ENCODE data around the gene UCHL5. TPM values are rescaled to one million over a fixed set of nuclear protein-coding genes. Genes with fewer than 3 reads are reported as not detected.
A peak's percentile ranks its signal among the peaks of the same experiment; 100 is the strongest.

UCHL5 gene
- total and polyA plus RNA-seq, 5 experiments from 2014 or later, result 33.2 to 65.5 (median 52.7) TPM

DNA sequence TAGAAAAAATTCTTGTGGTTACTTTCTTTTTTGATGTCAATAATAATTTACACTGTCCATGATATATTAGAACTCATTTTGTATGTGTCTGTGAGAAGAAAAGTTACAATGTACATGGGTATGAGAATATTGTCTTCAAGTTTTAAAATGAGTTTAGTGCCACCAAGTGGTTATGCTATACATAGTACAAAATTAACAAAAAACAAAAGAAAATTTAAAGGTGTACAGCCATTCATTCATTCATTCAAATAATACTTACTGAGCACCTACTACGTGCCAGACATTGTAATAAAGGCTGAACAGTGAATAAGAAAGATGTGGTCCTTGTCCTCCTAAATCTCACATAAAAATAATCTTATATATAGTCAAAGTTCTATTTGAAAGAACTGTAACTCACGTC lies 27.7 kb downstream of the UCHL5 start:
- H3K27me3 Mint-ChIP-seq, result no peaks in the 10 kb centered on the region
- ATAC-seq, result peak in 1 of 2 donors; percentile 39
- peak in 2 of 10 donors; percentile 2 to 10 for DNase-seq
- H3K27ac Mint-ChIP-seq, result no peak overlapping the region
- POLR2A ChIA-PET, result no interaction called here
- peaks cover 0 to 42% (median 6%) of the 10 kb centered on the region in 3 donors for H3K36me3 Mint-ChIP-seq
- H3K9me3 Mint-ChIP-seq, result no peaks in the 10 kb centered on the region
- no peak overlapping the region for H3K4me3 Mint-ChIP-seq
- peaks cover 9 to 24% (median 19%) of the 10 kb centered on the region in 4 donors for H3K4me1 Mint-ChIP-seq

DNA sequence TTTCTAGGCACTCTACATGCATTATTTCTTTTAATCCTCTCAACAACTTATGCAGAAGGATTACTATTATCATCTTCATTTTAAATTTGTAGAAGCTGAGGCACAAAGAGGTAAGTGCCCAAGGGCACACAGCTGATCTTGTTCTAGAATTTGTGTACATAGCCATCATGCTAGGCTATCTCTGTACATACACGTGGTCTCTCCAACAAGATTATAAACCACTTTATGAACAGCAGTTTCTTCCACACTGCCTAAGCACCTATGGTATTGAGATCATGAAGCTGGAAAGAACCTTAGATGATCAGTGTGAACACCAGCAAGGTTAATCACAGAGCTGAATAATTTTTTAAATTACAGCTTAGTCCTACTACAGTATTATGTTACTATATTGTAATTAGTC lies 28.9 kb downstream of the UCHL5 start:
- Mint-ChIP-seq H3K27ac (no peak overlapping the region), H3K4me3 (no peak overlapping the region), H3K27me3 (no peaks in the 10 kb centered on the region), H3K9me3 (no peaks in the 10 kb centered on the region), H3K4me1 (peaks cover 9 to 13% (median 11%) of the 10 kb centered on the region in 4 donors), H3K36me3 (peaks cover 0 to 47% (median 6%) of the 10 kb centered on the region in 3 donors)
- no peak for DNase-seq
- POLR2A ChIA-PET, result no interaction called here
- no peak for ATAC-seq

DNA sequence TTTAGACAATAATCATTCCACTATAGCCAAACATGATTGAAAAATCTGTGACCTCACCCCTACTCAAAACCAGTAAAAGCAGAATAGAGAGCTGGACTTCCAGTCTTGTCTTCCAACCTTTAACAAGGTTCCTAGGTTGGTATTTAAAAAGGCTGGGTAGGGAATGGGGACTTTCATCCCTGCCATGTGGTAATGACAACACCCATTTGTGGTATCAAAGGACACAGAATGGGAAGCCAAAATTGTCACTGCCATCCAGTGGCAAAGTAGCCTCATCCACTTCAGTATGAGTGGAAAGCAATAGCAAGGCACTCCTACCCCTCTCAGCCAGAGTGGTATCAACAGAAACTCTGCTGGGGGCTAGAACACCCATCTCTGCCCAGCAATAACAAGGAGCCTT lies 33.9 kb downstream of the UCHL5 start:
- Mint-ChIP-seq H3K36me3 (peaks cover 4 to 60% (median 8%) of the 10 kb centered on the region in 3 donors), H3K4me3 (no peak overlapping the region), H3K27me3 (no peaks in the 10 kb centered on the region), H3K9me3 (no peaks in the 10 kb centered on the region), H3K4me1 (peaks cover 0 to 3% (median 0%) of the 10 kb centered on the region in 4 donors), H3K27ac (no peak overlapping the region)
- ATAC-seq (no peak), DNase-seq (no peak)
- POLR2A ChIA-PET, result no interaction called here

DNA sequence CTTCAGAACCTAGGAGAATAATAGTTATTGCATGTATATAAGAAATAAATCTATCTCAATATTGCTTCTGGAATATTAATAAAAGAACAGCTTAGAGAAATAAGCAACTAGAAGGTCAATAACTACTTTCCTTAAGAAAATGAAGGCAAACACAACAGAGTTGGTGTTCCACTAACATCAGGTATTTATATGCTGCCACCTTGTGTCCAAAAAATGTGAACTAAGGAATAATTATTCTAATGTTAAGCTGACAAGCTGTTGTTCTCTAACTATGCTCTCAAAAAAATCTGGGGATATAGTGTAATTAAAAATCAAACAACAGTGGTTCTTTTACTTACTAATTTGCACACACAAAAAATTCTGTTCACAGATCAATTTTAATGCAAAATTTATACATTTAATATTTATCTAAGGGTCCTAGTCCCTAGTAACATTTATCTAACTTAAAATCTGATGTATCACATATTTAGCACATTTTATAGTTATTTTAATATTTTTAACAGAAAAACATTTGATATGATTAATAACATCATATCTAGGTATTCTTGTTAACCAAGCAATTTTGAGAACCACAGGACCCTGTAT lies 39.6 kb downstream of the UCHL5 start:
- H3K4me3 Mint-ChIP-seq, result no peak overlapping the region
- H3K4me1 Mint-ChIP-seq, result no peaks in the 10 kb centered on the region
- DNase-seq, result peak in 3 of 10 donors; percentile 33 to 40 (median 37)
- no peak overlapping the region for H3K27ac Mint-ChIP-seq
- no peaks in the 10 kb centered on the region for H3K27me3 Mint-ChIP-seq
- no peaks in the 10 kb centered on the region for H3K9me3 Mint-ChIP-seq
- ATAC-seq, result no peak
- POLR2A ChIA-PET, result no interaction called here
- peaks cover 4 to 37% (median 8%) of the 10 kb centered on the region in 3 donors for H3K36me3 Mint-ChIP-seq

DNA sequence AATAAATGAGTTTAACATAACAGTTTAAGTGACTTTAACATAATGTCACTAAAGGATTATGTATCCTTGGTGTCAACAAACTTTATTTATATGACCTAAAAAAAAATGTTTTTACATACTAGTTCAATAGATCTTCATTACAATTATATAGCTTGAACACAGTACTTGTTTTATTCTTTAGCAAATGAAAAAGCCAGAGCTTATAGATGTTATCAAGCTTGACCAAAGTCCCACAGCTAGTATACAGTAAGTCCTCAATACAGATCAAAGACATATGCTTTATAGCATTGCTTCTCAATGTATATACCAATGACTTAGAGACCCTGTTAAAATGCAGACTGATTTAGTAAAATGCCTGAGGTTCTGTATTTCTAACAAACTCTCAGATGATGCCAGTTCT lies 42.4 kb downstream of the UCHL5 start:
- no peak for DNase-seq
- no peak overlapping the region for H3K4me3 Mint-ChIP-seq
- H3K27ac Mint-ChIP-seq, result no peak overlapping the region
- H3K4me1 Mint-ChIP-seq, result no peaks in the 10 kb centered on the region
- peaks cover 0 to 24% (median 5%) of the 10 kb centered on the region in 3 donors for H3K36me3 Mint-ChIP-seq
- no peak for ATAC-seq
- no peaks in the 10 kb centered on the region for H3K9me3 Mint-ChIP-seq
- H3K27me3 Mint-ChIP-seq, result no peaks in the 10 kb centered on the region
- POLR2A ChIA-PET, result no interaction called here

DNA sequence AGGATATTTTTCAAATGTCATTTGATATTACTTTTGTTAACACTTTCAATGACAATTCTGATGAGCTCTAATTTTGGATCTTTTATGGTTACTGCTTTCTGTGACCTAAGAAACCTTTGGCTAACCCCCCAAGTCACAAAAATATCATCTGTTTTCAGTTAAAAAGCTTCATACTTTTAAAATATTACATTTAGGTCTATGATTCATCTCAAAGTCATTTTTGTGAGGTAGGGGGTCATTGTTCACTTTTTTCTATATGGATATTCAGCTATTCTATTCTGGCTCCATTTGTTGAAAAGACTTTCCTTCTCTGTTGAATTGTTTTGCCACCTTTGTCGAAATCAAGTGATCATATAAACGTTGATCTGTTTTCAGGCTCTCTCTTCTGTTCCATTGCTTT lies 44.8 kb downstream of the UCHL5 start:
- POLR2A ChIA-PET, result no interaction called here
- Mint-ChIP-seq H3K4me1 (no peaks in the 10 kb centered on the region), H3K27me3 (no peaks in the 10 kb centered on the region), H3K4me3 (no peak overlapping the region), H3K27ac (no peak overlapping the region), H3K36me3 (peaks cover 0 to 14% (median 3%) of the 10 kb centered on the region in 3 donors), H3K9me3 (no peaks in the 10 kb centered on the region)
- DNase-seq, result no peak
- no peak for ATAC-seq

DNA sequence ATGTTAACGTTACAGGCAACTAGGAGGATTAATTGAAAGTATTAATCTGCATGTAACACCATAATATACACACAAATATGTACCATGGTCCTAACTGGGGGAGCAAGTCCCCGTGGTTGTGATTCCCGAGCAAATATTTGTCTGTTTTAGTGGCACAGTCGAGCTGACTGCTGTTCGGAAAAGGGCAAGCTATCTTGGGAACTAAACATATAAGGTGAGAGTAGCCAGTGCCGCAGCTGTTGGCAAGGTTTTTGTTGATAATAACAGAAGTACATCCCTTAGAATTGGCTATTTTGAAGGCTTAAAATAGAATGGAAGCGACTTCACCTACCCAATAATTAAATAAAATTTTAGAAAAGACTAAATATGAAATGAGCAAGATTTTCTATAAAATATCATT lies 45.5 kb downstream of the UCHL5 start:
- no peaks in the 10 kb centered on the region for H3K27me3 Mint-ChIP-seq
- H3K27ac Mint-ChIP-seq, result no peak overlapping the region
- no peak for ATAC-seq
- POLR2A ChIA-PET, result no interaction called here
- H3K9me3 Mint-ChIP-seq, result no peaks in the 10 kb centered on the region
- H3K4me3 Mint-ChIP-seq, result no peak overlapping the region
- H3K4me1 Mint-ChIP-seq, result no peaks in the 10 kb centered on the region
- DNase-seq, result no peak
- peaks cover 0 to 14% (median 3%) of the 10 kb centered on the region in 3 donors for H3K36me3 Mint-ChIP-seq

DNA sequence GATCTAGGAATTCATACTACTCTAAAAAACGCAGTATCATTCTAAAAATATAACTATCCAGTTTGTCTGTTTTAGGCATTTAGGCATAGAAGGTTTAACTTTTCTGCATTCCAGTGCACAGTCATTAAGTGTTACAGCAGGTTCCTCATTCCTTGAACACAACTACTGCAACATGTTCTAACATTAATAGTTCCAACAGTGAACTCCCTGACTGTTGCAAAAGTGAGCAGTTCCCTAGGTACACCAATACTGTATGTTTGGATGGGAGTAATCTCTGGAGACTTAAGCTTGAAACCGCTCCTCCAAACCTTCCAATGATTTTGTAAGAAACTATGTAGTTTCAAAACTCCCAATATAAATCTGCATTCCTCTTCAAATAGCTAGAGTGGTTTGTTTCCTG lies 46.2 kb downstream of the UCHL5 start:
- no peak for DNase-seq
- no peaks in the 10 kb centered on the region for H3K9me3 Mint-ChIP-seq
- H3K4me1 Mint-ChIP-seq, result no peaks in the 10 kb centered on the region
- H3K36me3 Mint-ChIP-seq, result peaks cover 0 to 12% (median 3%) of the 10 kb centered on the region in 3 donors
- no peak for ATAC-seq
- no peak overlapping the region for H3K27ac Mint-ChIP-seq
- H3K27me3 Mint-ChIP-seq, result no peaks in the 10 kb centered on the region
- no peak overlapping the region for H3K4me3 Mint-ChIP-seq
- POLR2A ChIA-PET, result no interaction called here

DNA sequence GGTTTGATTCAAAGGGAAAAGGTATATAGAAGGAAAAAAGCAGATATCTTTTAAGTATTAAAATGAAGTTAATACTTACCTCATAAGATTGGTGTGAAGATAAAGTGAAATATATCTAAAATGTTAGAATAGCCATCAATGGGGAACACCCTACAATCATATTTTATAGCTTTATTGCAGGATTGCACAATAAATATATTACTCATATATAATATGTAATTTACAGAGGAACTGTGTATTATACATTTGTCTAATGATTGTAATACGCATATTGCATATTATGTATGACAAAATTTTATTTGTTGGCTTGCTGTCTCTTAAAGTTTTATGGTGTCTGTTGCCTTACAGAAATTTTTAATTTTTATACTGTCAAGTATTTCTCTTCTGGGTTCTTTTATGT lies 47.8 kb downstream of the UCHL5 start:
- POLR2A ChIA-PET, result no interaction called here
- Mint-ChIP-seq H3K27me3 (no peaks in the 10 kb centered on the region), H3K4me1 (no peaks in the 10 kb centered on the region), H3K27ac (peak overlapping the region in 1 of 10 donors; percentile 24), H3K9me3 (peaks cover 0 to 5% (median 0%) of the 10 kb centered on the region in 9 donors), H3K4me3 (no peak overlapping the region), H3K36me3 (peaks cover 0 to 11% (median 8%) of the 10 kb centered on the region in 3 donors)
- no peak for DNase-seq
- no peak for ATAC-seq

DNA sequence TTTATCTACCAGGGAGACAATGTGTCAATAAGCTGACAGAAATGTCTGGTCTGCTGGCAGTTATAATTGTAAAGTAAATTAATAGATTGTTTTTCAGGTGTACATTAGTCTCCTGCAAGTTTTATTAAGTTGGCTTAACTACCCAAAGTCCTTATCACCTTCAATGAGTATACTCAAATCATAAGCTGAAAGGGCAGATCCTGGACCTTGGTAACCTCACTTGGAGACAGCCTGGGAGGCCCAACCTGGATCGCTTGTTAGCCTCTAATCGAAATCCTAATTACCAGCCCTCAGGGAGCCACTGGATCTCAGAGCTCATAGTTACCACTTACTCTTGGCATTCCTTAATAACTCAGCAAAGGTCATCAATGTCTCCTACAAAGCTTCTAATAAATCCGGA lies 49.7 kb downstream of the UCHL5 start:
- Mint-ChIP-seq H3K36me3 (peaks cover 10 to 19% (median 14%) of the 10 kb centered on the region in 3 donors), H3K27ac (no peak overlapping the region), H3K4me3 (no peak overlapping the region), H3K4me1 (no peaks in the 10 kb centered on the region), H3K27me3 (no peaks in the 10 kb centered on the region), H3K9me3 (peaks cover 0 to 21% (median 7%) of the 10 kb centered on the region in 9 donors)
- ATAC-seq (no peak), DNase-seq (no peak)
- POLR2A ChIA-PET, result no interaction called here

DNA sequence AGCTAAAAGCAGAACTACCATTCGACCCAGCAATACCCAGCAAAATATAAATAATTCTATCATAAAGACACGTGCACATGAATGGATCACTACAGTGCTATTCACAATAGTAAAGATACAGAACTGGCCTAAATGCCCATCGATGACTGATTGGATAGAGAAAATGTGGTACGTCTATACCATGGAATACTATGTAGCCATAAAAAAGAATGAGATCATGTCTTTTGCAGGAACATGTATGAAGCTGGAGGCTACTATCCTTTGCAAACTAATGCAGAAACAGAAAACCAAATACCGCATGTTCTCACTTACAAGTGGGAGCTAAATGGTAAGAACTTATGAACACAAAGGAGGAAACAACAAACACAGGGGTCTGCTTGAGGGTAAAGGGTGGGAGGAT lies 53.4 kb downstream of the UCHL5 start:
- ATAC-seq (no peak), DNase-seq (no peak)
- no peak overlapping the region for H3K4me3 Mint-ChIP-seq
- H3K27me3 Mint-ChIP-seq, result no peaks in the 10 kb centered on the region
- H3K4me1 Mint-ChIP-seq, result peaks cover 0 to 2% (median 0%) of the 10 kb centered on the region in 4 donors
- H3K9me3 Mint-ChIP-seq, result peaks cover 0 to 28% (median 9%) of the 10 kb centered on the region in 9 donors
- POLR2A ChIA-PET, result no interaction called here
- no peak overlapping the region for H3K27ac Mint-ChIP-seq
- peaks cover 29 to 53% (median 37%) of the 10 kb centered on the region in 3 donors for H3K36me3 Mint-ChIP-seq

DNA sequence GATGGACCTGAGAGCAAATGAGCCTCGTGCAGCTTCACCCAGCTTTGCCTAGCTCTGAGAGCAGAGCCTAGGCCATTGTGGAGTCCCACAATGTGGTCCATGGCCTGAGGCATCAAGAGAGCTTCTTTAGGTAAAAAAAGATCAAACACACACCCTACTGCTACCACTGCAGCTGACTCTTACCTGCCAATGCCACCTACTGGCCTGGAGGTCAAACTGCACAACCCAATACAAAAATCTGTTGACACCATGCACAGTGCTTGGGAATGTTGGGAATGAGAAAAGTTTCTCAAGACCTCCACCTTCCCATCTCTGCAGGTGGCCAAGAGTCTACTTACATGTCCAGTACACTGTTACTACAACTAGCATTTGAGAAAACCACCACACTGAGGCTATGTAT lies 60.6 kb downstream of the UCHL5 start:
- H3K4me3 Mint-ChIP-seq, result no peak overlapping the region
- POLR2A ChIA-PET, result no interaction called here
- DNase-seq (no peak), ATAC-seq (no peak)
- H3K4me1 Mint-ChIP-seq, result peaks cover 0 to 9% (median 1%) of the 10 kb centered on the region in 4 donors
- H3K9me3 Mint-ChIP-seq, result peaks cover 0 to 21% (median 7%) of the 10 kb centered on the region in 9 donors
- H3K36me3 Mint-ChIP-seq, result peaks cover 29 to 72% (median 67%) of the 10 kb centered on the region in 3 donors
- H3K27me3 Mint-ChIP-seq, result no peaks in the 10 kb centered on the region
- H3K27ac Mint-ChIP-seq, result no peak overlapping the region

DNA sequence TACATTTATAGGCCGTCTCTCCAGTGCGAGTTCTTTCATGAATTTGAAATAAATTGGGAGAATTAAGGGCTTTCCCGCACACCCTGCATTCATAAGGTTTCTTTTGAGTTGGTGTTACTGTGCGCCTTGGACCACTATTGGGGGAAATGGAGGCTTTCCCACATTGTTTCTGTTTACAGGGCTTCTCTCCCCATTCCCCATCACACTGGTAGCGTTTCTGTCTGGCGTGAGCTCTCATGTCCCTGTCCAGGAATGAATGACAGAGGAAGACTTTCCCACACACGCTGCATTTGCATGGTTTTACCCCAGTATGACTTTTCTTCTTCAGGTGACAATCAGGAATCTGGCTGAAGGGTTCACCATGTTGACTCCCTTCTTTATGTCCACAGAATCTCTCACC lies 65.0 kb downstream of the UCHL5 start:
- ATAC-seq (no peak), DNase-seq (no peak)
- H3K36me3 Mint-ChIP-seq, result peaks cover 11 to 41% (median 39%) of the 10 kb centered on the region in 3 donors
- H3K27ac Mint-ChIP-seq, result no peak overlapping the region
- POLR2A ChIA-PET, result no interaction called here
- H3K4me1 Mint-ChIP-seq, result peaks cover 0 to 7% (median 0%) of the 10 kb centered on the region in 4 donors
- H3K27me3 Mint-ChIP-seq, result no peaks in the 10 kb centered on the region
- peaks cover 0 to 15% (median 5%) of the 10 kb centered on the region in 9 donors for H3K9me3 Mint-ChIP-seq
- no peak overlapping the region for H3K4me3 Mint-ChIP-seq
